NOMO-1 treated with dmso at 0.1 percent for 144 hours (cell line): ENCODE data around the gene UVRAG.

Experiments
- DNase-seq: peaks from one replicate; lab custom pipeline; 2025; ENCODE audit not compliant: unreplicated experiment; lab: John Stamatoyannopoulos, UW

The UVRAG gene

DNA sequence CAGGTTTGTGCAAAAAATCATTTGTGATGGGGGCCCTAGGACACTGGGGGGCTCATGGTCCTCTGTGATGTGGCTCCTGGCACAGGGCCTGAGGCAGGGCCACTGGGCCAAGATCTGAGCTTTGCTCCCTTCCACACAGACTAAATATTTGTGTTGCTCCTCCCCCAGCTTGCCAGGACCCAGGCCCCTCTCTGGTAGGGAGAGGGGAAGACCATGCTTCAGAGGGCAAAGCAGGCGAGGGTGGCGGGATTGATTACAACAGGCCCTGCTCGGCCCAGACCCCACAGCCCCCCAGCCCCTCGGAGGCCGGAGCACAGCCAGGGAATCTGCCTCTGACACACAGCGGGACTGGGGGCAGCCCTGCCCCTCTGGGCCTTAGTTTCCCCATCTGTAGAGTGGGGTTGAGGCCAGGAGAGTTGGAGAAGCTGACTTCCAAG, 362.3 kb downstream of the UVRAG start:
- no peak for DNase-seq

- DNase-seq, result no peak
Observed at GRCh38 chr11:76179147-76179546, 364.1 kb downstream of the UVRAG start.

GRCh38 chr11:76181371-76181770, 366.4 kb downstream of the UVRAG start:
- DNase-seq, result no peak

DNA sequence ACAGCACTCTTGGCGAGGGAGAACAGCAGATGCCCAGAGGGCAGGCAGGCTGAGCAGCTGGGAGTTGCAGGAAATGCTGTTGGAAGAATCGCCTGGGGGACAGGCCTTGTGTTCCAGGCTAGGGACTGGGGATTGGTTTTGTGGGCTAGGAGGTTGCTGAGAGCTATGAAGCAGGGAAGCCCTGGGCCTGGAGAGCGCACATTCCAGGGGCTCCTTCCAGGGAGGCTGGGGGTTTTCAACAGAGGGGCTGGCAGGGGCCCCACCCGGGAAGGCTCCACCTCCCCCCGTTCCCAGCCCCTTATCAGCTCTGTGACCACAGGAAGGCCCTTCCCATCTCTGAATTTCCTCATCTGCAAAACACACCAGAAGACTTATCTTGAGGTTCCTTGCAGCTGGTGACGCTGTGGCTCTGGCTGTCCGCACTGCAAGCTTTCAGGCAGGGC, 369.6 kb downstream of the UVRAG start:
- DNase-seq, result no peak

- no peak for DNase-seq
Observed at GRCh38 chr11:76185511-76185910, 370.5 kb downstream of the UVRAG start.

- DNase-seq, result no peak
Observed at GRCh38 chr11:76185931-76186401, 371.0 kb downstream of the UVRAG start.

DNA sequence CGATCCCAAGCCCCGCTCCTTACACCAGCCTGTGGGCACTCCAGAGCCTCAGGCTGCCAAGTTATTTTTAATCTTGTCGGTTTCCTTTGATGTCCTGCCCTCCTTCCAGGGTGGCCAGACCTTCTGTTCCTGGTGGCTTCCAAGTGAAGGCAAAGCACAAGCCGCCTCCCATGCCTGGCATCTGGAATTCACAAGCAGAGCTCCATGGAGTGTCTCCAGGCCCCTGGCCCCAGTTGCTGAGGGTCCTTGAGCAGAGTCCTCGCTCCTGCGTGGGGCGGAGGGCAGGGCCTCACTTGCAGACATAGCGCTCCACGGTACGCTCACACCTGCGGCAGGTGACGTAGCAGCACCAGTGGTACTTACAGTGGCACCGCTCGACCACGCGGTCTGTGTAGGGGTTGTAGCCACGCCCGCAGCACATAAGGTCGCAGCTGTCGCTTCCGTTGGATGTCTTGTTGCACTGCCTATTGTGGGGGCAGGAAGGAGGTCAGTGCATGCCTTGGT, 371.8 kb downstream of the UVRAG start:
- no peak for DNase-seq

DNA sequence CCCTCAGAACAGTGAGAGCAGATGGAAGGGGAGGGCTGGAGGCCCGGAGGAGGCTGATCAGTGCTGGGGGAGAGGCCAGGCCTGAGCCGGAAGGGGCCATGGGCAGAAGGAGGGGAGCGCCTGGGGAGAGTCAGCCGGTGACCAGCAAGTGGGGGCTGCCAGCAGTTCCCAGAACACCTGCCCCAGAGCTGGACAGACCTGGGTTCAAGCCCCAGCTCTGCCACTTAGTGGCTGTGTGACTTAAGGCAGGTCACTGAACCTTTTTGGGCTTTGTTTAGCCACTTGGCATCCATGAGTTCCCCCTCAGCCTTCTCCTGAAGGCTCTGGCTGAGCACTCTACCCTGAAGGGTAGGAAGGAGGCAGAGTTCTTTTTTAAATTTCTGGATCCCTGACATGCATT, 373.9 kb downstream of the UVRAG start:
- no peak for DNase-seq

GRCh38 chr11:76189682-76190081, 374.7 kb downstream of the UVRAG start:
- no peak for DNase-seq

- DNase-seq, result no peak
Observed at GRCh38 chr11:76190376-76190775, 375.4 kb downstream of the UVRAG start.
